OCI-LY1 (cell line): Measurements from ENCODE around the gene TEX261.

Experiments used
- H2AFZ ChIP-seq: fragments of 200-600 bp; sonication (generic), shearing (Covaris generic); 2 replicates; pipeline ENCODE4 v1.6.0; 2014; ENCODE audit warnings: antibody characterized with exemption, mild to moderate bottlenecking, low read length
- H3F3A ChIP-seq: fragments of 200-600 bp; sonication (generic), shearing (Covaris generic); 2 replicates; pipeline ENCODE4 v1.6.0; 2014; ENCODE audit warnings: mild to moderate bottlenecking, antibody characterized with exemption, low read length, moderate library complexity; ENCODE audit not compliant: insufficient read depth
- H3K27ac ChIP-seq: fragments of 200-600 bp; sonication (generic); 2 replicates; pipeline ENCODE4 v1.5.1; 2014; ENCODE audit warnings: low read length, mixed run types, mild to moderate bottlenecking, low read depth; ENCODE audit not compliant: poor library complexity, severe bottlenecking
- H3K27me3 ChIP-seq: fragments of 200-600 bp; sonication (generic); 2 replicates; pipeline ENCODE4 v1.6.0; 2014; ENCODE audit warnings: antibody characterized with exemption, mild to moderate bottlenecking, low read length, moderate library complexity; ENCODE audit not compliant: insufficient read depth
- H3K36me3 ChIP-seq: fragments of 200-600 bp; sonication (generic); 2 replicates; pipeline ENCODE4 v1.6.1; 2014; ENCODE audit warnings: mild to moderate bottlenecking, antibody characterized with exemption, low read length, moderate library complexity, mixed read lengths; ENCODE audit not compliant: insufficient read depth
- H3K4me1 ChIP-seq: fragments of 200-600 bp; sonication (generic); 2 replicates; pipeline ENCODE4 v1.5.1; 2014; ENCODE audit warnings: mild to moderate bottlenecking, low read length, moderate library complexity; ENCODE audit not compliant: insufficient read depth, severe bottlenecking
- H3K4me2 ChIP-seq: fragments of 200-600 bp; sonication (generic), shearing (Covaris generic); 2 replicates; pipeline ENCODE4 v1.6.1; 2014; ENCODE audit warnings: low read length
- H3K4me3 ChIP-seq: fragments of 200-600 bp; sonication (generic); 2 replicates; pipeline ENCODE4 v1.5.1; 2014; ENCODE audit warnings: low read length, low read depth, mild to moderate bottlenecking, mixed read lengths; ENCODE audit not compliant: poor library complexity, severe bottlenecking
- H3K79me2 ChIP-seq: fragments of 200-600 bp; shearing (Covaris generic); 2 replicates; pipeline ENCODE4 v1.6.1; 2016; ENCODE audit warnings: mixed run types, low read length, mixed read lengths; ENCODE audit not compliant: insufficient read depth
- H3K9ac ChIP-seq: fragments of 200-600 bp; sonication (generic), shearing (Covaris generic); 2 replicates; pipeline ENCODE4 v1.6.1; 2014; ENCODE audit warnings: mild to moderate bottlenecking, low read length, mixed read lengths
- H3K9me2 ChIP-seq: fragments of 200-600 bp; sonication (generic), shearing (Covaris generic); 2 replicates; pipeline ENCODE4 v1.6.1; 2014; ENCODE audit warnings: low read depth, mild to moderate bottlenecking, low read length, mixed read lengths
- H3K9me3 ChIP-seq: fragments of 200-600 bp; shearing (Covaris generic); 2 replicates; pipeline ENCODE4 v1.6.1; 2014; ENCODE audit warnings: low read length, mixed read lengths
- H4K20me1 ChIP-seq: fragments of 200-600 bp; sonication (generic), shearing (Covaris generic); 2 replicates; pipeline ENCODE4 v1.6.0; 2016; ENCODE audit warnings: mild to moderate bottlenecking, low read length; ENCODE audit not compliant: insufficient read depth
- CTCF ChIP-seq: fragments of 200-600 bp; sonication (generic), shearing (Covaris generic); IDR thresholded peaks from 2 replicates; pipeline ENCODE4 v1.5.1; 2017; ENCODE audit warnings: mild to moderate bottlenecking, antibody characterized with exemption, low read length, moderate library complexity, mixed read lengths
- EZH2 ChIP-seq: fragments of 200-600 bp; sonication (generic), shearing (Covaris generic); IDR thresholded peaks from 2 replicates; pipeline ENCODE4 v1.8.0; 2017; ENCODE audit warnings: borderline replicate concordance, mixed run types, mild to moderate bottlenecking, antibody characterized with exemption, low read length, moderate library complexity, mixed read lengths

TEX261 gene

GRCh38 chr2:70979626-70980025 is 15.0 kb downstream of the TEX261 start:
- peaks cover 15% of the 10 kb centered on the region for H3K4me1 ChIP-seq
- H3K9ac ChIP-seq: no peak overlapping the region
- no peaks in the 10 kb centered on the region for H3K9me3 ChIP-seq
- H4K20me1 ChIP-seq: no peaks in the 10 kb centered on the region
- no peaks in the 10 kb centered on the region for H3K9me2 ChIP-seq
- no peak overlapping the region for H3K4me3 ChIP-seq
- TF ChIP-seq CTCF (no peak), EZH2 (no peak)
- H2AFZ ChIP-seq: no peak overlapping the region
- no peaks in the 10 kb centered on the region for H3K36me3 ChIP-seq
- no peaks in the 10 kb centered on the region for H3K27me3 ChIP-seq
- H3K79me2 ChIP-seq: no peaks in the 10 kb centered on the region
- no peaks in the 10 kb centered on the region for H3F3A ChIP-seq
- no peak overlapping the region for H3K4me2 ChIP-seq
- no peak overlapping the region for H3K27ac ChIP-seq

GRCh38 chr2:70979180-70979488 is 15.5 kb downstream of the TEX261 start:
- TF ChIP-seq CTCF: no peak
- no peak for TF ChIP-seq EZH2
- Histone ChIP-seq H4K20me1 (no peaks in the 10 kb centered on the region), H3K4me2 (no peak overlapping the region), H3K9me2 (no peaks in the 10 kb centered on the region), H3K79me2 (no peaks in the 10 kb centered on the region), H3K27ac (no peak overlapping the region), H3K9ac (no peak overlapping the region), H3K9me3 (no peaks in the 10 kb centered on the region), H3K36me3 (no peaks in the 10 kb centered on the region), H3K4me1 (peaks cover 13% of the 10 kb centered on the region), H3K27me3 (no peaks in the 10 kb centered on the region), H3F3A (no peaks in the 10 kb centered on the region), H3K4me3 (no peak overlapping the region), H2AFZ (no peak overlapping the region)

- Histone ChIP-seq H3K9me3 (no peaks in the 10 kb centered on the region), H3K4me3 (peak within 1 kb of the TSS; percentile 68), H3K4me1 (peaks cover 13% of the 10 kb centered on the region), H3K4me2 (peak within 1 kb of the TSS; percentile 89), H3K9ac (no peak within 1 kb of the TSS), H2AFZ (no peak within 1 kb of the TSS), H3K36me3 (no peaks in the 10 kb centered on the region), H3K27me3 (no peaks in the 10 kb centered on the region), H3K79me2 (no peaks in the 10 kb centered on the region), H3F3A (no peaks in the 10 kb centered on the region), H3K27ac (no peak within 1 kb of the TSS), H3K9me2 (no peaks in the 10 kb centered on the region), H4K20me1 (no peaks in the 10 kb centered on the region)
- TF ChIP-seq CTCF (no peak), EZH2 (no peak)
Observed at GRCh38 chr2:70978341-70979179, 16.1 kb downstream of the TEX261 start, which contains the start of gene ANKRD53. Gene ANKRD53 (plus strand): TSS chr2:70978630. CDS start chr2:70978646, 16 bp downstream.
